GM10248 (cell line): ENCODE results near the gene ADK.

ENCODE experiments used
- CTCF ChIA-PET: fragments of 300-600 bp; sonication (Branson Sonifier 250); formaldehyde crosslinking; extraction: SDS; loops from one replicate; lab custom pipeline; 2021; ENCODE audit warnings: antibody characterized with exemption; lab: Yijun Ruan, JAX
- POLR2A ChIA-PET: fragments of 350-650 bp; sonication (Branson Sonifier 250); formaldehyde crosslinking; extraction: SDS; loops from one replicate; lab custom pipeline; 2020; ENCODE audit warnings: antibody characterized with exemption; lab: Yijun Ruan, JAX
- DNase-seq: peaks from one replicate; pipeline ENCODE4 v3.0.0; 2012; ENCODE audit errors: extremely low spot score
- TF ChIP-seq, protein P1 (sequence below): IDR thresholded peaks from 2 replicates; pipeline ENCODE4 v1.5.1; 2012; ENCODE audit warnings: mild to moderate bottlenecking, low read depth; ENCODE audit errors: extremely low read depth, missing control alignments, control extremely low read depth

Gene ADK

DNA sequence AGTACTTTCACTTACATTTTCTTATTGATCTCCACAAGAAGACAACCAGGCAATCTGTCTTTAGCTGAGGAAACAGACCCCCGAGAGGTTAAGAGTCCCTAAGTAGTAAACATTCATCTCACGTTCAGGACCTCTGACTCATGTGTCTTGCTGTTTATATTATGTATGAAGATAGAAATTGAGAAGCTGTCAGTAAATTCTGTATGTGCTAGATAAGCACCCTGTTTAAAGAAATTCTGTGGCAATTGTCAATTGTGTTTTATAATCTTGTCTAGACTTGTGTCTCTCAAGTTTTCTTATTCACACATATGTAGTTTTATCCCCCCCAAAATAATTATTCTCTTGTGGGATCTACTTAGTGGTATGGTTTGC, 14.5 kb downstream of the ADK start:
- POLR2A ChIA-PET: interaction anchor here (0.5 kb wide), 1 partner anchor 661 kb away, joined by 3 read pairs; no protein-coding TSS in a partner anchor
- CTCF ChIA-PET: interaction anchor here (2.5 to 3.6 kb wide), 2 partner anchors 9 to 15 kb away, joined by 8 to 11 read pairs; partner anchors contain the start of genes ADK and AP3M1
- TF ChIP-seq, protein P1, sequence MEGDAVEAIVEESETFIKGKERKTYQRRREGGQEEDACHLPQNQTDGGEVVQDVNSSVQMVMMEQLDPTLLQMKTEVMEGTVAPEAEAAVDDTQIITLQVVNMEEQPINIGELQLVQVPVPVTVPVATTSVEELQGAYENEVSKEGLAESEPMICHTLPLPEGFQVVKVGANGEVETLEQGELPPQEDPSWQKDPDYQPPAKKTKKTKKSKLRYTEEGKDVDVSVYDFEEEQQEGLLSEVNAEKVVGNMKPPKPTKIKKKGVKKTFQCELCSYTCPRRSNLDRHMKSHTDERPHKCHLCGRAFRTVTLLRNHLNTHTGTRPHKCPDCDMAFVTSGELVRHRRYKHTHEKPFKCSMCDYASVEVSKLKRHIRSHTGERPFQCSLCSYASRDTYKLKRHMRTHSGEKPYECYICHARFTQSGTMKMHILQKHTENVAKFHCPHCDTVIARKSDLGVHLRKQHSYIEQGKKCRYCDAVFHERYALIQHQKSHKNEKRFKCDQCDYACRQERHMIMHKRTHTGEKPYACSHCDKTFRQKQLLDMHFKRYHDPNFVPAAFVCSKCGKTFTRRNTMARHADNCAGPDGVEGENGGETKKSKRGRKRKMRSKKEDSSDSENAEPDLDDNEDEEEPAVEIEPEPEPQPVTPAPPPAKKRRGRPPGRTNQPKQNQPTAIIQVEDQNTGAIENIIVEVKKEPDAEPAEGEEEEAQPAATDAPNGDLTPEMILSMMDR: no peak
- no peak for DNase-seq

DNA sequence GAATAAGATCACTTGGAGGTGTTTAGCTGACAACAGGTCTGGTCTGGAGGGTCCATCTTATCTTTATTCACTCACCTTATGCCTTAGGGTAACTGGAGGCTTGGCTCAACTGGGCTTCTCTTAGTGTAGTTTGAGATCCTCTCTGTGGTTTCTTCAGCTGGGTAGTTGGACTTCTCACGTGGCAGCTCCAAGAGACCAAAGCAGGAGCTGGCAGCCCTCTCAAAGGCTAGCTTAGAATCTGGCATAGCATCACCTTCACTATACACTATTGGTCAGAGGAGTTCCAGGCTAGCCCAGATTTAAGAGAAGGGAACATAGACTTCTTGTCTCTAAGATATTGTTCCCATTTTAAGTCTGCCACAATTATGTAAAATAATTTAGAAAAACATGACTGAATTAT, 16.4 kb downstream of the ADK start:
- TF ChIP-seq, protein P1: no peak
- ChIA-PET POLR2A (interaction anchor here (1.2 to 1.5 kb wide), 3 partner anchors 9 to 17 kb away, joined by 3 to 5 read pairs (median 4); partner anchors contain the start of genes ADK and AP3M1), CTCF (interaction anchor here (1.1 to 3.6 kb wide), 4 partner anchors 11 to 22 kb away, joined by 3 to 11 read pairs (median 7); partner anchors contain the start of genes ADK and AP3M1)
- DNase-seq: no peak

DNA sequence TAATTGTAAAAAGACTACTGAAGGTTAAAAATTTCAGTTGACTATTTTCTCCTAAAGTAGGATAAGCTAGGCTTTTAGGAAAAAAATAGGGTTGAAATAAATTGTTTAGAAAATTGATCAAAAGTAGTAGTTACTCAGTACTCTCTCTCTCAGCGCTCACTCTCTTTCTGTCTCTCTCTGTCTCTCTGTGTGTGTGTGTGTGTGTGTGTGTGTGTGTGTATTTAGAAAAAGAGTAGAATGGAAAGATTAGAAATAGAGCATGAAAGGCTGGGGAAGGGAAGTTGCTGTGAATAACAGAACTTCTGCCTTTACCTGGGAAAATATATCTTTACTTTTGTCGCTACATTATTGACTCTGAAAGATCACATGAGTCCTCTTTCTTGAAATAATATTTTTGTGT, 20.6 kb downstream of the ADK start:
- POLR2A ChIA-PET: no interaction called here
- DNase-seq: no peak
- CTCF ChIA-PET: interaction anchor here (0.8 to 1.9 kb wide), 4 partner anchors 9 to 293 kb away, joined by 3 to 9 read pairs (median 4); no protein-coding TSS in a partner anchor
- TF ChIP-seq, protein P1: no peak

DNA sequence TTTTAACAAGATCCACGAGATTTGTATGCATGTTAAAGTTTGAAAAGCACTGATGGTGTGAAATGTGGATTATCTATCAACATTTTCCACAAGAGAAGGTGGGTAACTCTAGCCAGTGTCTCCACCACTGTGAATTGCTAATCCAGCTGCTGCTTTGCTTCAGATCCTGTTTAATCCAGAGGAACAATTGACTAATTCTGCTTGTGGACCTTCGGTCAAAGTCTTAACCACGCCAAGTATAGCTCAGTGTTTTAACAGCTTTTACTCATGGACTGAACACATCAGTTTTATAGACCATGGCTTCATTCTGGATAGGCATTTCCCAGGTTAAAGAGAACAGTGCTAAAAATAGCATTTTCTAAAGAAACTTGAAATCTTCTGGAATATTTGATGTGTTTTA, 23.5 kb downstream of the ADK start:
- TF ChIP-seq, protein P1: no peak
- no peak for DNase-seq
- ChIA-PET CTCF (interaction anchor here (1.0 to 1.9 kb wide), 5 partner anchors 9 to 288 kb away, joined by 3 to 8 read pairs (median 4); no protein-coding TSS in a partner anchor), POLR2A (interaction anchor here (0.6 to 0.9 kb wide), 3 partner anchors 29 to 688 kb away, joined by 3 read pairs; no protein-coding TSS in a partner anchor)

DNA sequence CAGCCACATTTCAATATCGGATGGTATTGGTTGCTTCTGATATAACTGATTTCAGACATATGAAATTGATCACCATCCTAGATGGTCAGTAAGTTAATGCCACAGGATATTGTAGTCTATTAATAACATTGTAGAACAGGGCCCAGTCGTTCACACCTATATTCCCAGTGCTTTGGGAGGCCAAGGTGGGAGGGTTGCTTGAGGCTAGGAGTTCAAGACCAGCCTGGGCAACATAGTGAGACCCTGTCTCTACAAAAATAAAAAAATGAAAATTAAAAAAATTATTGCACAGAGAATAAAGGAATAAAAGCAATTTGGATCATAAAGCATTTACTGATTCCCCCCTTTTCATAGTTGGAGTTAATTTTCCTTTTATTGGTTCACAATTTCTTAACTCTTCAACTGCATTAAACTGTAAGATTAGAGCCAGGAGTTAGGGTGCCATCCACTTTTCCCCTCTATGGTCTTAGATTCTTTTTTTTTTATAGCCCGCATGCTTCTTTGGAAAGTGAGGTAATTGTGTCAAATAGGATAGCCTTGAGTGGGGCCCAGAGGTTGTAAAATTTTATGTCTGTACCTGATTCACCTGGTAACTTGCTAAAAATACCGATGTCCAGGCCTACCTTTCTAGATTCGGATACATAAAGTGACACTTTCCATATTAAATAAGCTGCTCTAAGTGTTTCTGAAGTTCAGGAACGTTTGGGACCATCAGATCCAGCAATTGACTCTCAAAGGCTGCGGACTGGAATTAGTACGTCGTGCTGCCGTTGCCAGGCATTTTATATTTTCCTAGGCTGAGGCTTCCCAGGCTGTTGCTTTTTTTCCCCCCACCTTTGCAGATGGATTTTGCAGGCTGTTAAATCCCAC, 24.7 kb downstream of the ADK start:
- no peak for DNase-seq
- TF ChIP-seq, protein P1: no peak
- CTCF ChIA-PET: interaction anchor here (1.7 to 1.9 kb wide), 2 partner anchors 9 to 10 kb away, joined by 5 to 8 read pairs; no protein-coding TSS in a partner anchor
- POLR2A ChIA-PET: interaction anchor here (0.8 to 0.9 kb wide), 2 partner anchors 9 to 646 kb away, joined by 3 to 5 read pairs; no protein-coding TSS in a partner anchor
